ENCODE results near the gene GPR25.

Gene GPR25

DNA sequence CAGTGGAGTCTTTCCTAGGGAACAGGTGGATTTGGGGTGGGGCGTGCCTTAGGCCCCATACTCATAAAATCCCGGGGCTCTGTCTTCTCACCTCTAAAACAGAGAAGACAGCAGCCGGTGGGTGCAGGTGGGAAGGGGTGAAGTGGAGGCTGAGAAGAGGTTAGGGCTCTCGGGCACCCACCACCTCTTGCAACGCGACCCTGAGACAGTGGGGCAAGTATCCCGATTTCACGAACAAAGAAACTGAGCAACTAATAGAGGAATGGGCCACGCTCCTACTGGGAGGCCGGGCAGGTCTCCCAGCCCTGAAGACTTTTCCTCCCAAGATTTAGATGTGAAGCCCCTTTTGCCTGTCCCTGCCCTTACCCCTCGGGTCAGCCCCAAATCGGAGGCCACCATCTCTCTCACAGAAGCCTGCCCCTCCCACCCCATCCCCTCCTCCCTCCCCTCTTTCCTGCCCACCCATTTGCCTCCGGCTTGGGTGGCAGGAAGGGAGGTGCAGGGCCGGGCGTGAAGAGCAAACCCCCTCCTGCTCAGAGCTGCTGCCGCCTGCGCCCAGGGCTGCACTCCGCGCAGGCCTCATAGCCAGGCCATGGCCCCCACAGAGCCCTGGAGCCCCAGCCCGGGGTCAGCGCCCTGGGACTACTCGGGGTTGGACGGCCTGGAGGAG, at the start of gene GPR25:
GPR25 (plus strand) TSS at position 536 of the 670 bp plus-strand sequence; CDS start at position 593, 57 bp downstream.
- Histone ChIP-seq H3K4me3 (ENCODE audit: low read length) (no peak within 1 kb of the TSS), H3K27ac (ENCODE audit: low read depth, low read length) (no peak within 1 kb of the TSS), H4K20me1 (ENCODE audit: control insufficient read depth, insufficient read depth, low read depth, low read length) (no peaks in the 10 kb centered on the region; the same call in 1 of the 2 replicates), H3F3A (ENCODE audit: control insufficient read depth, insufficient read depth) (no peaks in the 10 kb centered on the region), H3K27me3 (ENCODE audit: control insufficient read depth, low read length) (peaks cover 29% of the 10 kb centered on the region), H3K4me1 (ENCODE audit: control insufficient read depth, low read length) (peaks cover 13% of the 10 kb centered on the region), H3K9me3 (ENCODE audit: control insufficient read depth, insufficient read depth, low read length) (no peaks in the 10 kb centered on the region), H3K36me3 (ENCODE audit: control insufficient read depth, low read length) (no peaks in the 10 kb centered on the region), H3K79me2 (ENCODE audit: control insufficient read depth, low read length) (no peaks in the 10 kb centered on the region), H3K4me2 (ENCODE audit: low read length) (no peak within 1 kb of the TSS), H3K9me2 (replicated peaks; ENCODE audit: control insufficient read depth, low read length) (no peaks in the 10 kb centered on the region)
- TF ChIP-seq CTCF (IDR thresholded peaks at IDR 0.05; ENCODE audit: low read depth, low read length, poor library complexity, severe bottlenecking) (no peak), EZH2phosphoT487 (IDR thresholded peaks at IDR 0.05; ENCODE audit: borderline replicate concordance, low read length) (no peak)

GRCh38 chr1:200831091-200831490, 41.7 kb upstream of the GPR25 start:
- Histone ChIP-seq H3K27me3 (ENCODE audit: control insufficient read depth, low read length) (no peaks in the 10 kb centered on the region), H3F3A (ENCODE audit: control insufficient read depth, insufficient read depth) (0 out of 2 replicates have a peak, but pooled peaks cover 10% of the 10 kb centered on the region), H3K27ac (ENCODE audit: low read depth, low read length) (no peak overlapping the region), H3K4me3 (ENCODE audit: low read length) (no peak overlapping the region), H3K79me2 (ENCODE audit: control insufficient read depth, low read length) (no peaks in the 10 kb centered on the region), H3K4me2 (ENCODE audit: low read length) (no peak overlapping the region), H4K20me1 (ENCODE audit: control insufficient read depth, insufficient read depth, low read depth, low read length) (no peaks in the 10 kb centered on the region; the same call in 1 of the 2 replicates), H3K36me3 (ENCODE audit: control insufficient read depth, low read length) (peaks cover 4% of the 10 kb centered on the region), H3K9me3 (ENCODE audit: control insufficient read depth, insufficient read depth, low read length) (0 out of 2 replicates have a peak, but pooled peaks cover under 1% of the 10 kb centered on the region), H3K9me2 (replicated peaks; ENCODE audit: control insufficient read depth, low read length) (no peaks in the 10 kb centered on the region), H3K4me1 (ENCODE audit: control insufficient read depth, low read length) (peaks cover 10% of the 10 kb centered on the region)
- TF ChIP-seq CTCF (IDR thresholded peaks at IDR 0.05; ENCODE audit: low read depth, low read length, poor library complexity, severe bottlenecking) (no peak), EZH2phosphoT487 (IDR thresholded peaks at IDR 0.05; ENCODE audit: borderline replicate concordance, low read length) (no peak)

DNA sequence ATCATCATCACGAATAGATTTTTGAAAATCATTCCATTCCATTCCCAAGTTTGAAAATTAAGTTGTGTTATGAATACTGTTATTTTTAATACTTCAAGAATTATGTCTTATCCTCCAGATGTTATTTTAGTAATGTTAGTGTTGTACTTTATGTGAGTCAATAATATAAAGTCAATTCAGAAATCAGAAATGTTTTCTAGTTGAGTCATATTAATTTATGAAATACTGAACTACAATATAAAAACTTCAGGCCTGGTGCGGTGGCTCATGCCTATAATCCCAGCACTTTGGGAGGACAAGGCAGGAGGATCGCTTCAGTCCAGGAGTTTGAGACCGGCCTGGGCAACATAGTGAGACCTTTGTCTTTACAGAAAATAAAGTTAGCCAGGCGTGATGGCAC, 38.4 kb upstream of the GPR25 start:
- no peaks in the 10 kb centered on the region; the same call in 1 of the 2 replicates for H4K20me1 ChIP-seq (ENCODE audit: control insufficient read depth, insufficient read depth, low read depth, low read length)
- TF ChIP-seq EZH2phosphoT487 (IDR thresholded peaks at IDR 0.05; ENCODE audit: borderline replicate concordance, low read length): no peak
- TF ChIP-seq CTCF (IDR thresholded peaks at IDR 0.05; ENCODE audit: low read depth, low read length, poor library complexity, severe bottlenecking): no peak
- H3K4me1 ChIP-seq (ENCODE audit: control insufficient read depth, low read length): no peaks in the 10 kb centered on the region
- 0 out of 2 replicates have a peak, but pooled peaks cover 10% of the 10 kb centered on the region for H3F3A ChIP-seq (ENCODE audit: control insufficient read depth, insufficient read depth)
- H3K79me2 ChIP-seq (ENCODE audit: control insufficient read depth, low read length): no peaks in the 10 kb centered on the region
- H3K9me3 ChIP-seq (ENCODE audit: control insufficient read depth, insufficient read depth, low read length): 0 out of 2 replicates have a peak, but pooled peaks cover 4% of the 10 kb centered on the region
- H3K4me2 ChIP-seq (ENCODE audit: low read length): no peak overlapping the region
- no peaks in the 10 kb centered on the region for H3K27me3 ChIP-seq (ENCODE audit: control insufficient read depth, low read length)
- no peak overlapping the region for H3K4me3 ChIP-seq (ENCODE audit: low read length)
- no peaks in the 10 kb centered on the region for H3K9me2 ChIP-seq (replicated peaks; ENCODE audit: control insufficient read depth, low read length)
- no peak overlapping the region for H3K27ac ChIP-seq (ENCODE audit: low read depth, low read length)
- H3K36me3 ChIP-seq (ENCODE audit: control insufficient read depth, low read length): peaks cover 11% of the 10 kb centered on the region

All from DOHH2 (cell line).